HK-2 (cell line): ENCODE results near the gene ANKRD13C.

Source experiments
- DNase-seq: peaks from one replicate; pipeline ENCODE4 v3.0.0-alpha.2; 2018; ENCODE audit not compliant: unreplicated experiment

The ANKRD13C gene

DNA sequence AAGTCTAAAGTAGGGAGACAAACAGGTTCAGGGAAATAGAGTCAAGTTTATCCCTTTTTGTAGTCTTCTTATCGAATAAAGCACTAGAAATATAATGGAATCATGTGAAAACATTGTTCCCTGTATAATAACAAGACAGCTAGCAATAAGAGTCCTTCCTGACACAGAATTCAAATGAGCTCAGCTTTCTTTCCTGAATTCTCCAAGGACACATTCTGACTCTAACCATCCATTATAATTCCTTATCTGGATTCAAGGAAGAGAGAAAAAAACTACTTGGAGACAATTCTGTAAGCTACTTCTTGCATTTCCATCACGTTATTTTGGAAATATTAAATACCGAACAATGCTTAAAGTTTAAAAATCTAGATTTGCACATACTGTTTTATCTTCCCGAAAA lies 58.8 kb downstream of the ANKRD13C start:
- DNase-seq = no peak

DNA sequence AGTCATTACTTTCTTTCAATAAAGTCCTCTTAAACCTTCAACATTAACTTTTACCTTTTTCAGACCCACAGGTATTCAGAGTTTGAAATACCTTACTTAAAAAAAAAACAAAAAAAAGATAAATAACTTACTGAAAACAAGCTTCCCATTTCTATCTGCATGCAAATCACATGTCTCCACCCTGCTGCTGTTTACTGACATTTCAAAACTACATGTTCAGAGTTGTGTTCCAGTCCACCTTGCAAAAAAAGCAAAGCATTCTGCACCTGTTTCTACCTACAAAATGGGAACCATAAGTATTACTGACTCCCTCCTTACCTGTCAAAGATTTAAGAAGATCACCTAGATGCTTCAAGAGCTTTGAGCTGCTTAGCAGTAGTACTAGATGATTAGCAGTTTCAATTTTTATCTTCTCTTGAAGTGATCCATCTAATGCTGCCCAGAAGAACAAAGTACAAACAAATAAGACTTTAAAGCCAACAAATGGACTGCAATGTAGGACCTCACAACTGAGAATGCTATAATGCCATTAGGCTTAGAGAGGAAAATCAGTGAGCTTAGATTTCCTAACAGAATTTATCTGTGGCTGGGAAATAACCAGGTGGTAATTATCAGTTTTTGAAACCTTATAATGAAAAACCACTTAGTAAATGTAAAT lies 61.2 kb downstream of the ANKRD13C start:
- DNase-seq = no peak

DNA sequence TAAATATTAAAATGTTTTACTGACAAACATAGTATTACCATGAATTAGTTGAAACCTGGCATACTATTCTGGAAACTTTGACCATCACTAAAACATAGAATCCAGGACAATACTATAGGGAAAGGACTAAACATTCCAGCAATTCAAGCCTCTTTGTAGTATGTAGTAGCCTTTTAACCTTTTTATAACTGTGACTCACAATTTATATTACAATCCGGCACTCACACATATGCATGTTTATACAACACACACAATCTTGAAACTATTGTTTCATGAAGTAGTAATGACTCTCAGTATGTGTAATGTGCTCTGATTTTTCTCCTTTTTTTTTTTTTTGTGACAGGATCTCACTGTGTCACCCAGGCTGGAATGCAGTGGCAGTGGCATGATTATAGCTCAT lies 64.3 kb downstream of the ANKRD13C start:
- no peak for DNase-seq

DNA sequence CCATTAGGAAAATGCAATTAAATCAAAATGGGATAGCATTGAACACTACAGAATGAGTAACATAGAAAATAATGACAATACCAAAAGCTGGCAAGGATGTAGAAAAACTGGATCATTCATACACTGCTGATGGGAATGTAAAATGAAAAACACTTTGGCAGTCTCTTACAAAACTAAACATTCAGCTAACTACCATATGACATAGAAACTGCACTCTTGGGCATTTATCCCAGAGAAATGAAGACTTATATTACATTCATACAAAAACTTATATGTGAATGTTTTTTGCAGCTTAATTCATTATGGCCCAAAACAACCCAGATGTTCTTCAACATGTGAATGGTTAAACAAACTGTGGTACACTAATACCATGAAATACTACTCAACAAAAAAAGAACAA lies 66.4 kb downstream of the ANKRD13C start:
- DNase-seq = no peak

DNA sequence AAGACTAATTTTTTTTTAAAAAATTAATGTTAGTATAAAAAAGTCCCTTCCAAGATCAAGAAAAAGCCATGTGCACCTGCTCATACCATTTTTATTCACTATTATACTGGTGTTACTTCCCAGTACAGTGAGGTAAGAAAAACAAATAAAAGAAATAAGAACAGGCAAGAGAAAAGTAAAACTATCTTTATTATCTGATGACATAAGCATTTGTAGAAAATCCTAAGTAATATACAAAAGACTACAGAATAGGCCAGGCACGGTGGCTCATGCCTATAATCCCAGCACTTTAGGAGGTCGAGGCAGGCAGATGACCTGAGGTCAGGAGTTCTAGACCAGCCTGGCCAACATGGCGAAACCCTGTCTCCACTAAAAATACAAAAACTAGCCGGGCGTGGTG lies 68.1 kb downstream of the ANKRD13C start:
- no peak for DNase-seq

DNA sequence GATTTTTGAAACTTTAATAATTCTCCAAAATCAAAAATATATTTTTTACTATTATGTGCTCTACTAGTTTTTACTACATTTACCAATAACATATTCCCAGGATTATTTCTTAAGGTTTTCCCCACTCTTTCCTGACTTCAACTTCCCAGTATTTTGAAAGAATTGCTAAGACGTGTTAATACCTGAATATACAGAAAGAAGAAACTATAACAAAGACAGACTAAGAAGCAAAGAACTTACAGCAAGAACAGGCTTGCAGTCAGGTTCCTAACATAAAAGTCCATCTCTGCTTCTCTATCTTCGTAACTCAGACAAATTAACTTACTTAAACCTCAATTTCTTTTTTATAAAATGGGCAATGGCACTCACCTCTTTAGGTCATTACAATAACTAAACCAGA lies 70.2 kb downstream of the ANKRD13C start:
- no peak for DNase-seq

DNA sequence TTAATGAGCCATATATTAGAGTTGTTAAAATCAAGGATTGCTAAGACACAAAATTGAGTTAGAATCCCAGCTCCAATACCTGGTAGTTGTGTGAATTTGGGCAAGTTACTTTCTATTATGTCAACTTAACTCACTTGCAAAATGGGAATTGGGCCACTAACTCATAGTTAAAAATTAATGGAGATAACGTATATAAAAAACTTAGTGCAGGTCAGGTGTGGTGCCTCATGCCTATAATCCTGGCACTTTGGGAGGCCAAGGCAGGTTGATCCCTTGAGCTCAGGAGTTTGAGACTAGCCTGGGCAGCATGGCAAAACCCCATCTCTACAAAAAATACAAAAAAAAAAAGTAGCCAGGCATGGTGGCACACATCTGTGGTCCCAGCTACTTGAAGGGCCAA lies 75.8 kb downstream of the ANKRD13C start:
- no peak for DNase-seq

DNA sequence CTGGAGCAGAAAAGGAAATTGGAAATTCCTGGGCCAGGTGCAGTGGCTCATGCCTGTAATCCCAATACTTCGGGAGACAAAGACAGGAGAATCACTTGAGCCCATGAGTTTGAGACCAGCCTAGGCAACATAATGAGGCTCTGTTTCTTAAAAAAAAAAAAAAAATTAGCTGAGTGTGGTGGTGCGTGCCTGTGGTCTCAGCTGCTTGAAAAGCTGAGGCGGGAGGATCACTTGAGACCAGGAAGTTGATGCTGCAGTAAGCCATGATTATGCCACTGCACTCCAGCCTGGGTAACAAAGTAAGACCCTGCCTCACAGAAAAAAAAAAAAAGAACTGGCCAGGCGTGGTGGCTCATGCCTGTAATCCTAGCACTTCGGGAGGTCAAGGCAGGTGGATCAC lies 76.6 kb downstream of the ANKRD13C start:
- DNase-seq = no peak

DNA sequence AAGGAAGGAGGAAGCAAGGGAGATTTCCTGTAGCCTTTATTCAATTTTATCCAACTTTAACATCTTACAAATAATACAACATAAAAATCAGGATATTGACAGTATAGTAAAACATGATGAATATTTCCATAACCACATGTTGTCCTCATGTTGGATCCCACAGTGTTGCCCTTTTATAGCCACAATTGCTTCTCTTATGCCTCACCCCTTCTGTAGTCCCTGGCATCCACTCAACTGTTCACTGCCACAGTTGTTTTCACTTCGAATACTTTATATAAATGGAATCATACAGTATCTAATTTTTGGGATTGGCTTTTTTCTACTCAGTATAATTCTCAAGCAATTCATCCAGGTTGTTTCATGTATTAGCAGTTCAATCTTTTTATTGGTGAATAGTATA lies 88.6 kb downstream of the ANKRD13C start:
- no peak for DNase-seq

DNA sequence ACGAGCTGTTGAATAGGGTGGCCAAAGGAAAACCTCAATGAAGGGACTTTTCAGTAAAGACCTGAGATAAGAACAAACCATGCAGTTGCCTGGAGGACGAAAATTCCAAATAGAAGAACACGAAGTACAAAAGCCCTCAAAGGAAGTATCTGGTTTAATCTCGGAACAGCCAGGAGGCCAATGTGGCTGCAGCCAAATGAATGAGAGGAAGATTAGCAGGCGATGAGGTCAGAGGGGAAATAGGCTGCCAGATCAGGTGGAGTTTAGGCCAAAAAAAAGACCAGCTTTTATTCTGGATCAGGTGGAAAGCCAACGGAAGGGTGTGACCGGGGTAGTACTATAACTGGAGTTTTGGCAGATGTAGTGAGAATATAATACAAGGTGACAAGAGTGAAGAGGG lies 89.7 kb downstream of the ANKRD13C start:
- no peak for DNase-seq

DNA sequence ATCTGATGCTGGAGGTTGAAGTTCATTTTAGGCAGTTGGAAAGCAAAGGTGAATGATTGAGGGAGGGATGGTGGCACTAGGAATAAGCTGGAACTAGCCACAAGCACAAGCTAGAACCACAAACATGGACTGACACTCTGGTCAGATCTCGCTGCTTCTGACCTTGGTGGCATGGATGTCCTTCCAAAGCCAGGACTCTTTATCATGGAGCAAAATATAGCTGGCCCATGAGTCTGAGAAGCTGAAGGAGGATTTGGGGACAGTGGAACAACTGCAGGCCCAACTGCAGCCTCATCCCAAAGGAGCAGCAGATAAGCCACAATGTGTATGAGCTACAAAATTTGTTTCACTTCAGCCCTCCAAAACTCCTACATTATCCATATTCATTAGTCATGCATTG lies 97.9 kb downstream of the ANKRD13C start:
- DNase-seq = no peak

DNA sequence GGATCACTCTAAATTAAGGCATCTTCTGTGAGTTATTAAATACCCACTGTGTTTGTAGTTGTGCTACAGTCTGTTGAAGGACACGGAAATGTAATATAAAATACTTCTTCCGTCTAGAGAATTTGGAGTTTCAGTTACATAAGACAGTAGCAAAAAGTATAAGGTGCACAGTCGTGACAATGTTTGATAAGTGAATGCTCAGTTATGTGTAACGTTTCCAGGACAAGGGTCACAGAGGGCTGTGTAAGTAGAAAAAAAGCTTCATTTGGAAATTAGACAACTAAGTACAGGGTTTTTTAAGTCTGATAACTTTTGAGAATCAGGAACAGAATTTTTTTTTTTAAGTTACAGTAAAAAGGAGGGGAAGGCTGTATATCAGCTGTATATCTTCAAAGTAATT lies 105.8 kb downstream of the ANKRD13C start:
- DNase-seq = no peak

DNA sequence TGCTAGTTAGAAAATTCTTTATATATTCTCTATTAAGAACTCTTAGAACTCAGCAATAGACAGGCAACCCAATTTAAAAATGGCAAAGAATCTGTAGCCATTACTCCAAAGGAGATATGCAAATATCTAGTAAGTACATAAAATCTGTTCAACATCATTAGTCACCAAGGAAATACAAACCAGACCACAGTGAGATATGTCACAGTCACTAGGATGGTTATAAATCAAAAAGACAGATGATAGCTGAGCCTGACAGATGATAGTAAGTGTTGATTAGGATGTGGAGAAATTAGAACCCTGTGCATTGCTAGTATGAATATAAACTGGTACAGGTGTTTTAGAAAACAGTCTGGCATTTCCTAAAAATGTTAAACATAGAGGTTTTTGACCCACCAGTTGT lies 106.8 kb downstream of the ANKRD13C start:
- DNase-seq = no peak

DNA sequence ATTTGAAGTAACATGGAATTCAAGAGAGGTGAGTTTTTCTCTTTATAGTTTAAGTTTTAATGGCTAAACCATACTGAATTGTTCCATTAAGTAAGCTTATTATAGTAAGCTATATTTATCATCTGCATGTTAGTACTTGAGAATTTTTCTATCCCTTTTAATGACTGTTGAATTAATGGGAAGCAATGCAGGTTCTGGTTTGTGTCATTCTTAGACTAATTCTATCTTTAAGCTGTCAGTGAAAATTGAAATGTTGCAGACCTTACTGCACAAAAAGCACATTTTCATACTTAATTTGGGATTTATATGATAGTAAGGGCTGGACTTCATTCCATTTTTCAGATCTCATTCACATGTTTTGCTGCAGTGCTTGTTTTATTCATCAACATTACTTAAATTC lies 107.4 kb downstream of the ANKRD13C start:
- DNase-seq = no peak

DNA sequence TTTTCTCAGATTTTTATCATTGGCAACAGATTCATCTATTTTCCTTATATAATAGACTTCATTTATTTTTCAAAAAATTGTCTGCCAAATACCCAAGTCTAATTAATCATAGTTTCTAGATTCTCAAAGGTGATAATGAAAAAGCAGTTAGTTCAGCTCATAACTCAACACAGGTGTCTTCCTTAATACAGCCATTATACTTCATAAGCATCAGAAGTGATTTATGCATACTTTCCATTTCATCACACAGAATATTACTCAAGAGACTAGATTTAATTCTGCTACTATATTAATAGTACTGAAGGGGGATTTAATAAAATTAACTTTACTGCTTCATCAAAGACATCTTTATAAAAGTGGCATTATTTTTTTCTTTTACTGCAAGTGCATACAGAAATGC lies 114.6 kb downstream of the ANKRD13C start:
- DNase-seq = no peak

DNA sequence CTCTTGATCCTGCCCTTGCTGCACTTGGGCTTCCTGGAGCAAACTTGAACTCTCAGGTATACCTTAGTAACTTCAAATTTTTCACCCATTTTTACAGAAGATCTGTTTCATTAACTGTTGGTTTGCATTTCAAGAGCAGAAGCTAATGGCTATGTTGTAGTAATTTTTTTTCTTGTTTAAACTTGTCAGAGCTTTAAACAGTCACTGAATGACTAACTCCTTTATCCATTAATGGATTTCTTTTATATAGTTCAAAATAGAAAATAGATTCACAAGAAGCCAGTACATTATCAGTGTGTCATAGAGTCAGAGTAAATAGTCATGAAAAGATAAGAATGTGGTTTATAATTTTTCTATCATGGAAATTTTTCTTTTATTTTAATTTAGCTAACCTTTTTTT lies 119.8 kb downstream of the ANKRD13C start:
- DNase-seq = no peak

DNA sequence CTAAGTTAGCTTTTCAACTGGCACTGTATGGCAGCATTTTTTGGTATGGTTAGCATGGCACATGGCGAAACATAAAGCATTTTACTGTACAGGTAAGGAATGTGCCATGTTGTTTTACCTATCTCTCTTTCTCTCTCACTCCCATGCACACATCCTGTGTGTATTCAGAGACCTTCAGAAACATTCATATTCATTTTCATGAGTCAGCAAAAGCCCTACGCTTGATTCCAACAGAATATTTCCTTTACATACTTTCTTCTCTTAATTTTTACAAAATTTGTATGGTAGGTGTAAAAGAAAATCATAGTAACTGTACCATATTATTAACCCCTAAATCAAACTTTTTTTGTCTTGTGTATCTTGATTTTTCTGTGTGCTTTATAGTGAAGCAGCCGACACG lies 123.0 kb downstream of the ANKRD13C start:
- no peak for DNase-seq

DNA sequence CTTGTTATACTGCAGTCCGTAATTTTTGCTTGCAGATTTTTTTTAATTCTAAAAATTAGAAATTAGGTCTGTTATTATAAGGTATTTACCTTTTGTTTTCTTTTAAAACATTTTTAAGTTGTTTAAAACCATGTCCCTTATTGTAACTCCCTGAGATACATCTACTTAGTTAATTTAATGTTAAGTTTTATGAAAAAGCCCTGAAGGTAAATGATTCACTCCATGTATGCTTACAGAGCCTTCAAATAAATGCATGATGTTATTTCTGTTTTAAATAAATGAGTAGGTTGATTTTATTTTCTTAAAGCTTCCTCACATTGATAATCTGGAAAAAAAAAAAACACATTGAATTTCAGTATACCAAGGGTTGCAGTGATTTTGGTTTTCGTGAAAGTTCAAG lies 125.9 kb downstream of the ANKRD13C start:
- DNase-seq = no peak

DNA sequence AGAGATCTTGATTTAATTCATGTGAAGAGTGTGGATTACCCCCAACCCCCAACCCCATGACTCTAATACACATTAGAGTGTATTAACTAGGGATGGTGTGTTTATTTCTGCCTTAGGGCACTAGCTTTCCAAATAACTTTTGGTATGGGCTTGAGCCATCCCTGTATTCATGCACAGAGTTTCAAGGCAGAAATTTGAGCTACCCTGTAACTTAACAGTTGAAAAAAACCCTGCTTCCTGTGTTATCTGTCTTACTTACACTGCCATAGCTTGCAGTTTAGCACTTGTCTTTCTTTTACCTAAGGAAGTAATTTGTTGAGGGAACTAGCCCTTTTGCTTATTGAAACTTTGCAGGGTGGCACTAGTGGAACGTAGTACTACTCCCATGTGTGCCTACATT lies 127.1 kb downstream of the ANKRD13C start:
- DNase-seq = no peak

DNA sequence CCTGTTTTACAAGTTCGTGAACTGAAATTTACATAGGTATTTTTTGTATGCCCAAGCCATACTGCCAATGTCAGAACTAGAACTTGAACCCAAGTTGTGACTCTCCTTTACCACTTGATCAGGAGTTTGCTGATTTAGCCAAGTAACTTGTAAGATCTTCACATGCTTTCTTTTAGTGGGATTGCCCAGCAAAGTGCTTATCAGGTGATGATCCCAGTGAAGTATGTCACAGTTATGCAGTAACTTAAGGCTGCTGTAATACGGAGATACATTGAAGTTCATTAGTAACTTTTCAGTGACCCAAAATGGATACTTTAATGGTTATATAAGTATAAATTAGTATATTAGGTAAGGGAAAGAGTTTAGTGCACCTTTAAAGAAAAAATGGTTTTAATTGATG lies 129.6 kb downstream of the ANKRD13C start:
- DNase-seq = no peak

DNA sequence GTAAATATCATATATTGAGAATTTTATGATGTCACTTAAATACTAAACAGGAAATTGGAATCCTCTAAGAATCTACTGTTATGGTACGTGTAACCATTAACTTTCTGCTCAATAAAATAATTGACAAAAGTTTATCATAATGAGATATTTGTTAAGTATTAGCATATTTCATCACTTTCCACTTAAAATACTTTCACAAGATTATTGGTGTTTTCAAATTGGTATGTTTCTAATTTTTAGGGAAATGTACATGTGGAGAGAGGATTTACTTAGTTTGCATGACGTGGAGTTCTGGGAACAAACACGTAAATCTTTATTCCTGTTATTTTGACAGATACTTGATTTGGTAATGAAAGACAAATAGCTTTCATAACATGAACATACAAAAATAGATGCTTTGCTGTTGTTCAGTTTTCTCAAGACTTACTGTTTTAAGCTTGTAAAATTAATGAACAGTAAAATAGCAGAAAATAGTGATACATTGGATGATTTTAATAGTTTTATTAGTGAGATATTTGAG lies 131.7 kb downstream of the ANKRD13C start:
- DNase-seq = no peak

DNA sequence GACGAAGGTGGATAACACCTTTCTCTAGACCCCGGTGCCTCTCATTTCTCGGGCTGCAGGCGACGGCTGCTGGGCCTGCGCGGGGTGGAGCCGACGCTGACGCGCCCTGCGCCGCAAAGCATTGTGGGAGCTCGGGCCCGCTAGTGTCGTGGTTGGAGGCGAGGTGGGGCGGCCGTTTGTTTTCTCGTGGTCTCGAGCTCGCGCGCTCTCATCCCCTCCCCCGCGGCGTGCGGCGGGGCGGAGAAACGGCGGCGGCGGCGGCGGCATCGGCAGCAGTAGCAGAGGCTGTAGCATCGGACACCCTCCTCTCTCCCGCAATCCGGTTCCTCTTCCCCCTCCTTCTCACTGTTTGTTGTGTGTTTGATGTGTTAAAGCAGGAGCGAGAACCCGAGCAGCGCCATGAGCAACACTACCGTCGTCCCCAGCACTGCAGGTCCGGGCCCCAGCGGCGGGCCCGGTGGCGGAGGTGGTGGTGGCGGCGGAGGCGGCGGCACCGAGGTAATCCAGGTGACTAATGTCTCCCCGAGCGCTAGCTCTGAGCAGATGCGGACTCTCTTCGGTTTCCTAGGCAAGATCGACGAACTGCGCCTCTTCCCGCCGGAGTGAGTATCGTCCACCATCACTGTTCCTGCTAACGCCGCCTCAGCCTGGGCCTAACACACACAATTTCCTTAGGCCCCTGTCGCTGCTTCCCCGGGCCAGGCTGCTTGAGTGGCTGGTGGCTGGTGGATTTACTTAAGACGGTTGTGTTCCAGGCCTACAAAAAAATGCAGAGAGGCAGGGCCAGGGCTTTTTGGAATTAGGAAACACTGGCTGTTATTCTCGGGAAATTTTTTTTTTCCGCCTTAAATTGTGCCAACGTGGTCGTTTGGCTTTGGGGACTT lies 133.0 kb downstream of the ANKRD13C start, which contains the start of gene SRSF11:
TSS of gene SRSF11 (plus strand) at position 143 of the 884 bp plus-strand sequence. CDS start at position 400, 257 bp downstream.
- peak; percentile 98 for DNase-seq
